ENCODE results near the gene HADHA.
"Not testable (repeated sequence)": the region's sequence is repeated elsewhere in the genome, so short reads cannot be mapped to it uniquely, and the experiment has no call there.

HADHA gene

GRCh38 chr2:26244309-26245230, at the start of gene HADHA, which contains the start of gene HADHB:
Gene HADHA, minus strand, starts transcription at chr2:26244632. Its CDS starts 36 bp downstream, at chr2:26244596.
Gene HADHB, plus strand, starts transcription at chr2:26244939. Its CDS starts 9,316 bp downstream, at chr2:26254255.
- peak; percentile 89 for DNase-seq

DNA sequence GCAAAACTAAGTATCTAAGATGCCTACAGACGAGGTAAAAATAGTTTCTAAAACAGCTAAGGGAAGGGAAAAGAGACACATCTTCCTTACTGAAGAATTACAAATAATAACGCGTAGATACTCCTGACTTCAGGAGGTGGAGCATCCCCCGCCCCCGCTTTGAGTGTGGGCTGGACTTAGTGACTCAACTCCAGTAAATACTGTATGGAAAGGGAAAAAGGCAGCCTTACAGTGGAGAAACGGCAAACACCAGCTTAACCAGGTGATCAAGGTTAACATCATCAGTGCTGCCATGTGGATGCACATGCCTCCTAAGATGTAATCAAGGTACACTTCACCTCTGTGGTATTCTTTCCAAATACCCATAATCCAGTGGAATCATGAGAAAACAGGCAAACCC, 48.2 kb upstream of the HADHA start:
- DNase-seq: no peak

GRCh38 chr2:26290001-26290400, 45.6 kb upstream of the HADHA start:
- DNase-seq: no peak

GRCh38 chr2:26285931-26286330, 41.5 kb upstream of the HADHA start:
- DNase-seq: no peak

DNA sequence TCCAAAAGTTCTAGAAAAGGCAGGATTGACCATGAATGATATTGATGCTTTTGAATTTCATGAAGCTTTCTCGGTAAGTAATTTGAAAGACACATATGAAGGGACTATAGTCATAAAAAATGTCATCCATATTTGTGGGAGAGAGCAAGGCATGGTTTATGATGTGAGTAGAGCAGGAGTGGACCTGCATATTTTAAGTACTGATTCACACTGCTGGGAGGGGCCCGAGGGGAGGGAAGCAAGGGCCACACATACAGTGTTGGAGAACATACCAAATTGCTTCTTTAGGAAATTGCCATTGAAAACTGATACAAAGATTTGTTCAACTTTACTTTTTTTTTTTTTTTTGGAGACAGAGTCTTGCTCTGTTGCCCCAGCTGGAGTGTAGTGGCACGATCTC, 39.7 kb upstream of the HADHA start:
- no peak for DNase-seq

DNA sequence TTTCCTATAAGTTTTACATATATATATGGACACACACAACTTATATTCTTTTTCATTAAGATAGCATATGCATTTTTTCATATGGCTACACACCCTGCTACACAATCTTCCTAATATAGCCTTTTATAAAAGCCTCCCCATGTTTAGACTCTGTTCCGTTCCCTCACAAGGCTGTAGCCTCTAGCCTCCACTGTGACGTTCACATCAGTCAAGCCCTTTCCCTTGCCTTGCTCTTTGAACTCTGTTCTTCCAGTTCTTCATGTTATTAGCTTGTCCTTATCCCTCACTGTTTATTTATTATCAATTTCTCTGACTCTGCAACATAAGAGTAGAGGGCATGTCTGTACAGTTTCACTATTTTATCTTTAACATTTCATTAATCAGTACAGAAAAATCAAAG, 39.2 kb upstream of the HADHA start:
- no peak for DNase-seq

DNA sequence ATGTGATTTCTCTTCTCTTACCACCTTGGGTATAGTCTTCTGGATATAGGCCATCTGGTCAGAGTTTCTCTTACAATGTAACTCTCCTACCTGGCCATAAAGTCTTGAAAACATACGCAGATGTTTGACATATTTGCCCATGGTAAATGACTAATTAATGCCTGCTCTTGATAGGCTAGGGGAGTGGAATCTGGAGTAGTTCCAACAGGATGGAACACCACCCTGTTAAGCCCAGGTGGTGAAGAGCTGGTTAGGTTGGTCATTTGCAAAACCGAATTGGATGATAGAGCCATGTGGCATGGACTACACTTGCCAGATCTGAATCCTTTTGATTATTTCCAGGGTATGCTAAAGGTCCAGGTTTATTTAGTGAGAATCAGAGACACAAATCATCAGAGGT, 36.8 kb upstream of the HADHA start:
- peak; percentile 32 for DNase-seq

- no peak for DNase-seq
These were observed 35.5 kb upstream of the HADHA start for GRCh38 chr2:26279886-26280285.

GRCh38 chr2:26276484-26277227, 32.2 kb upstream of the HADHA start:
- no peak for DNase-seq

- DNase-seq: peak; percentile 93
These were observed 29.7 kb upstream of the HADHA start for GRCh38 chr2:26274058-26274613.

DNA sequence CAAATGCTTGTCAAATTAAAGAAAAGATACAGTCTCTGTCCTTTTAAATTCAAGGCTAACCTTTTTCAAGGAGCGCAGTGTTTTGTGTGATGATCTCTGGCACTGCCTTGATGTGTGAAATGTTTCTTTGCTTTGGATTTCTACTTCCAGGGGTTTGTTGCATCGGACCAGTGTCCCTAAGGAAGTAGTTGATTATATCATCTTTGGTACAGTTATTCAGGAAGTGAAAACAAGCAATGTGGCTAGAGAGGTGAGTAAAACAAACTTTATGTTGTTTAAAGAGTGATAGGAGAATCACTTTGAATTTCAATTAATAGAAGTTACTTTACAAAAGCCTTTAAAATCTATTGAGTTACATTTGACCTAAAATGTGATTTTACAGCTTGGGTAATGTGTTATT, 29.1 kb upstream of the HADHA start:
- no peak for DNase-seq

GRCh38 chr2:26270373-26270772, 25.9 kb upstream of the HADHA start:
- no peak for DNase-seq

DNA sequence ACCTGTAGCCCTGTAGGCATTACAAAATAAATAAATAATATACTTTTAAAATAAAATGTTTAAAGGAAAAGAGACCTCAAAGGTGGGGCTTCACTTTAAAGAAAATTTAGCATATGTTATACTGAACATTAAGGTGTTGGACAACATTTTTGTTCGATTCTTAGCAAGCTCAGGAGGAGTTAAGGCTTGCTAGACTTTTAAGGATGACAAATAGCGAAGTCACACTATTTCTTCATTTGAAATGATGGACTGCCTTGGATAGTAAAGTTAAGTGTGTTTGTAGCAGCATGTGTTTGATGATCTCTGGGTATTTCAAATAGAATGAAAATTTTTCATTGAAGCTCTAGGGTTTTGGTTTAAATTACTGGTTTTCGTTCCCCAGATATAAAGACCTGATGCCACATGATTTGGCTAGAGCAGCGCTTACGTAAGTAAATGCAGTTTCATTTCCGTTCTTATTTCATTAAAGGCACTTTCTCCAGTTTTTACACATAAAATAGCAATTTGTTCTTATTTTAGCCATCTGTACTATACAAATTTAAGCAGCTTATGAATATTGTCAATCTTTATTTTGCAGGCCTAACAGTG, 25.2 kb upstream of the HADHA start:
- DNase-seq: no peak

DNA sequence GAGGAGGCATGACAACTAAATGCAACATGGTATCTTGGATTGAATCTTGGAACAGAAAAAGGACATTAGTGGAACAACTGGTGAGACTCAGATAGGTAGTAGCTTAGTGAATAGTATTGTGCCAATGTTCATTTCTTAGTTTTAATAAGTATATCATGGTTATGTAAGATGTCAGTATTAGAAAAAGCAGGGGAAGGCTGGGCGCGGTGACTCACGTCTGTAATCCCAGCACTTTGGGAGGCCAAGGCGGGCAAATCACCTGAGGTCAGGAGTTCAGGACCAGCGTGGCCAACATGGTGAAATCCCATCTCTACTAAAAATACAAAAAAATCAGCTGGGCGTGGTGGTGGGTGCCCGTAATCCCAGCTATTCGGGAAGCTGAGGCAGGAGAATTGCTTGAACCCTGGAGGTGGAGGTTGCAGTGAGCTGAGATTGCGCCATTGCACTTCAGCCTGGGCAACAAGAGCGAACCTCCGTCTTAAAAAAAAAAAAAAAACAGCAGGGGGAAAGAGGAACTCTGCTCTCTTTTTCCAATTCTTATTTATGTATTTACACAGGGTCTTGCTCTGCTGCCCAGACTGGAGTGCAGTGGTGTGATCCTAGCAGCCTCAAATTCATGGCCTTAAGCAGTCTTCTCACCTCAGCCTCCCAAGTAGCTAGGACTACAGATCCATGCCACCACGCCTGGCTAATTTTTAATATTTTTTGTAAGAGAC, 24.4 kb upstream of the HADHA start:
- not testable (repeated sequence) for DNase-seq

DNA sequence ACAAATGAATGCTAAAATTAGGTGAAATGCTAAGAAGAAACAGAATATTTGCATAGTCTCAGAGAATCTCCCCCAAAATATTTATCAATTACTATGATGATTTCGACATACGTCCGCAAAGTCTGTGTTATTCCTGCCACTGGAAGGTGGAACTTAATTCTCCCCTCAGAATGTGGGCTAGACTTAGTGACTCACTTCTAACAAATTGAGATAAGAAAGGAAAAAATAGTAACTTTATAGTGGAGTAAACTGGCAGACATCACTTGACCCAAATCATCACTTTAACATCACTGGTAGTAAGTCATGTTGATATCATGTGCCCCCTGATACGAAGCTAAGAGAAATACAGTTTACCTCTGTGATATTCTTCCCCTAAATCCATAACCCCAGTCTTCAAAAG, 23.8 kb upstream of the HADHA start:
- DNase-seq: no peak

DNA sequence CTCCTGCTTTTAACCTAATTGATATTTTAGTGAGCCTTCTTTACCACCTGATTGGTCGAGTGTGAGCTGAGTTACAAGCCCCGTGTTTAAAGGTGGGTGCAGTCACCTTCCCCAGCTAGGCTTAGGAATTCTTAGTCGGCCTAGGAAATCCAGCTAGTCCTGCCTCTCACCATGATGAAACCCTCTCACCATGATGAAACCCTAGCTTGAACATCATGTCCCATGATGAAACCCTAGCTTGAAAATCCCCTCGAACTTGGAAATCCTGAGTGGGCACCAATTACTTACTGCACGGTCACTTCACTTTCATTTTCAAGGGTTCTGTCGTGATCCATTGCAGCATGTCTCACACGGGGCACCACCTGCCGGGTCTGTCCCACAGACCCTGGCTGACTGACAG, 14.4 kb upstream of the HADHA start:
- not testable (repeated sequence) for DNase-seq

DNA sequence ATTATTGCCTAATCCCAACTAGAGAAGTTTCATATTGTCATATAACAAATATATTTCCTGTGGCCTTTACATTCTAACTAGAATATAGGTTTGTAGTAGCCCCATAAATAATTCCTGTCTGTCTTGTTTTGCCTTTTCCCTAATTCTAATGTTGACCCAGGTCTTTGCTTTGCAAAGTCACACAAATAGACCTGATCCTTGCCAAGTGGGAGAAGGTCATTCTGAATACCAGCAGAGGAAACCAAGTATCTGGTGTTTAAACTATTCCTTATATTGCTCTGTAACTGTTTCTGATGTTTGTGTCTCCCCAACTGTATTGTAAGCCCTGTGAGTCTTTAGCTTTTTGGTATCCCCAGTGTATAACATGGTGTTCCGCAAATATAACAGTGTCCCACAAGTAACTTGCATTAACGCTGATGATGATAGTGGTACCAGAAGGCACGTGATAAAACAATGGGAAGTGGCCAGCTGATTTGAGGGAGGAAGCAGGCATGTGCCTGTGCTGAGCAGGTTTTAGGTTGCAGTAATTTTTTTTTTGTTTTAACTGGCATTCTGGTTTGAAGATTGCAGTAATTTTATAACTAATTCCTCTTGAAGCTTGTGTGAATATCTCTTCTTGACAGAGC, 11.4 kb upstream of the HADHA start:
- no peak for DNase-seq

GRCh38 chr2:26251893-26252292, 7.5 kb upstream of the HADHA start:
- no peak for DNase-seq

DNA sequence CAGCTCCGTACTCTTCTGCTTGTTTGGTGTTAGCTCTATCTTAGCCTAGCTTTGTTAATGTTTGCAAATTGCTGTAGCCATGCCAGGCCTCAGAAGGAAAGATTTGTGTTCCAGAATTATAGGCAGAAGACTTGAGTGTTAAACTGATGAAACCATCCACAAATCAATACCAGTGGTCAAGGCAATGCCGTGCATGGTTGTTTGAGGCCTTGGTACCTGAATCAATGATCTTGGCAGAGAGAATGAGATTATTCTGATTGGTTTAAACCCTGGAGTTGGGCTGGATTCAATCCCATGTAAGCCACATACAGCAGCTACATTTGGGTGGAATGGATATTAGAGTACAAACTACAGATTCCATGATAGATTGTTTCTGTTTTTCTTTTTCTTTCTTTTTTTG, 5.2 kb upstream of the HADHA start:
- no peak for DNase-seq

GRCh38 chr2:26246818-26247217, 2.4 kb upstream of the HADHA start:
- DNase-seq: no peak

DNA sequence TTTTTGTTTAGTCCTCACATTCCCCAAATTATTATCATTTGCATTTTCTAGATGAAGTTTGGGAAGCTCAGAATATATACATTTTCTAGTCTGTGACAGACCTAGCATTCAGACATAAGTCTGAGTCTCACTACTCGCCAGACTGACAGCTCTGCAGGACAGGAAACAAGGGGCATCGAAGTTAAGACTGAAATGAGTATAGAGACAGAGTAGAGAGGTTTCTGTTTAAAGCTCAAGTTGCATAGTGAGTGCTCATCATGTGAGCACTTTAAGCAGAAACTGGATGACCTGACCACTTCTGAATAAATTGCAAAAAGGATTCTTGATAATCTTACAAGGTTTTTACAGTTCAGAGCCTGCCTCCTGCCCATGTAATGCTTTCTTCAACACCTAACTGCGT, 1.4 kb upstream of the HADHA start:
- DNase-seq: no peak

DNA sequence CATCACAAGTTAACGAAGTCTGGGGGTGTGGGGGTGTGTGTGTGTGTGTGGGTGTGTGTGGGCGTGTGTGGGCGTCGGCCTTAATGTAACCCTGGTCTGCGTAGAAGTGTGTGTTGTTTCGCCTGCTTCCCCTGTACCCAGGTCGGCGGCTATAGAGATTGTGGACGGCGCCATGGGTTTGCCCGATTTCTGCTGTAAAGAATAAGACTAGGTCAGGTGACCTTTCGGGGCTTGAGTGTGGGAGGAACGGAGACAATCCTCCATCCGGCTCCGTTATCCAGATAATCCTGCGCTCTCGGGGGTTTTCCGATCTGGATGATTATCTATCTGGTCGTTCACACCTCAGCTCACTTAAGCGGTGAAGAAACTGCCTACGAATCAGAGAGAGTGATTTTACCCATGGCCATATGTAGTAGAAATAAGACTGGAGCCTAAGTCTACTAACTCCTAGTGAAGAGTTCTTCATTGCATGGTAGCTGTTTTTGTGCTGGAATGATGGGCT, 850 bp upstream of the HADHA start:
- peak; percentile 24 for DNase-seq
